H1 (cell line): ENCODE data around the gene RGS9. TPM values are rescaled to one million over a fixed set of nuclear protein-coding genes. Genes with fewer than 3 reads are reported as not detected.

Source experiments
- CTCF ChIA-PET: fragments of 300-600 bp; sonication (Branson Sonifier 250); formaldehyde crosslinking; loops from one replicate; lab custom pipeline; 2021; ENCODE audit not compliant: partially characterized antibody; lab: Charles Lee
- POLR2A ChIA-PET: fragments of 300-600 bp; sonication (Branson Sonifier 250); formaldehyde crosslinking; loops from one replicate; lab custom pipeline; 2021; ENCODE audit warnings: inconsistent platforms; ENCODE audit not compliant: partially characterized antibody; lab: Charles Lee
- DNase-seq, 2 experiments: peaks; one replicate each; pipeline versions ENCODE4 v3.0.0 to v3.0.0-alpha.2; 2010 to 2022; ENCODE audit warnings: low spot score in 2 of 2, low read depth in 1 of 2, mixed read lengths in 1 of 2
- FAIRE-seq: peaks from 2 replicates; lab custom pipeline; 2011; peaks lifted over from hg19 to GRCh38; lab: Jason Lieb, UNC
- H2AFZ ChIP-seq: 2 replicates; pipeline ENCODE4 v1.8.1; 2012; ENCODE audit warnings: low read length, inconsistent platforms
- H2AK5ac ChIP-seq: 2 replicates; pipeline ENCODE4 v1.6.1; 2013; ENCODE audit warnings: low read depth, low read length
- H2BK120ac ChIP-seq: replicated peaks from 2 replicates; pipeline ENCODE3; 2013; ENCODE audit warnings: low read depth, low read length, inconsistent platforms
- H2BK12ac ChIP-seq: 2 replicates; pipeline ENCODE4 v1.6.1; 2013; ENCODE audit warnings: low read depth, low read length
- H2BK15ac ChIP-seq: 2 replicates; pipeline ENCODE4 v1.6.1; 2013; ENCODE audit warnings: low read length
- H2BK20ac ChIP-seq: 2 replicates; pipeline ENCODE4 v1.6.1; 2013; ENCODE audit warnings: low read length
- H2BK5ac ChIP-seq: 2 replicates; pipeline ENCODE4 v1.6.1; 2013; ENCODE audit warnings: low read depth, low read length
- H3K14ac ChIP-seq: 2 replicates; pipeline ENCODE4 v1.6.1; 2013; ENCODE audit warnings: inconsistent platforms; ENCODE audit not compliant: insufficient read length
- H3K18ac ChIP-seq: 2 replicates; pipeline ENCODE4 v1.6.1; 2013; ENCODE audit warnings: low read length; ENCODE audit errors: extremely low read depth
- H3K23ac ChIP-seq: 2 replicates; pipeline ENCODE4 v1.6.1; 2013; ENCODE audit warnings: inconsistent platforms; ENCODE audit not compliant: insufficient read length
- H3K23me2 ChIP-seq: 2 replicates; pipeline ENCODE4 v1.6.1; 2013; ENCODE audit warnings: low read depth, low read length
- H3K27ac ChIP-seq: 2 replicates; pipeline ENCODE4 v1.6.1; 2011; ENCODE audit warnings: low read depth, low read length, inconsistent platforms
- H3K27me3 ChIP-seq, 4 experiments: replicated peaks in 1 of 4; 1 replicate in 1 of 4; 2 replicates in 3 of 4; pipeline versions ENCODE4 v1.6.1 to v1.8.1; 2011 to 2013; ENCODE audit warnings: low read length in 3 of 4, mild to moderate bottlenecking in 3 of 4, inconsistent platforms in 2 of 4, mixed read lengths in 2 of 4, moderate library complexity in 1 of 4; ENCODE audit not compliant: control insufficient read depth in 3 of 4, insufficient read depth in 3 of 4; ENCODE audit errors: extremely low read depth in 1 of 4
- H3K36me3 ChIP-seq, 4 experiments: 2 replicates each; pipeline versions ENCODE4 v1.6.1 to v1.8.1; 2011 to 2013; ENCODE audit warnings: mild to moderate bottlenecking in 4 of 4, low read length in 3 of 4, moderate library complexity in 2 of 4, control low read depth in 1 of 4, inconsistent platforms in 1 of 4; ENCODE audit not compliant: insufficient read depth in 4 of 4, control insufficient read depth in 2 of 4
- H3K4ac ChIP-seq: replicated peaks from 2 replicates; pipeline ENCODE3; 2013; ENCODE audit warnings: low read length, low read depth, mixed read lengths, inconsistent platforms; ENCODE audit not compliant: insufficient read length
- H3K4me1 ChIP-seq, 4 experiments: replicated peaks in 1 of 4; 1 replicate in 1 of 4; 2 replicates in 3 of 4; pipeline versions ENCODE4 v1.6.1 to v1.8.1; 2011 to 2013; ENCODE audit warnings: low read length in 3 of 4, inconsistent platforms in 2 of 4, mixed read lengths in 1 of 4; ENCODE audit not compliant: insufficient read depth in 4 of 4, control insufficient read depth in 3 of 4
- H3K4me2 ChIP-seq, 2 experiments: 2 replicates each; pipeline versions ENCODE4 v1.6.1 to v1.8.1; 2011 to 2013; ENCODE audit warnings: low read depth in 2 of 2, low read length in 2 of 2, control low read depth in 1 of 2, inconsistent platforms in 1 of 2, mild to moderate bottlenecking in 1 of 2; ENCODE audit not compliant: insufficient read depth in 1 of 2
- H3K4me3 ChIP-seq, 4 experiments: fragments of 200-600, 300-600 bp in 1 of 4; sonication (generic), shearing (Covaris generic), sonication (Bioruptor Twin) in 1 of 4; 2 replicates each; pipeline versions ENCODE4 v1.5.1 to v1.8.1; 2011 to 2016; ENCODE audit warnings: low read length in 4 of 4, low read depth in 3 of 4, control low read depth in 2 of 4, inconsistent platforms in 2 of 4, mild to moderate bottlenecking in 2 of 4, mixed read lengths in 1 of 4, moderate library complexity in 1 of 4; ENCODE audit not compliant: insufficient read depth in 2 of 4; ENCODE audit errors: extremely low read depth in 1 of 4
- H3K56ac ChIP-seq: replicated peaks from 2 replicates; pipeline ENCODE3; 2013; ENCODE audit warnings: low read depth, mild to moderate bottlenecking, mixed read lengths, low read length, inconsistent platforms; ENCODE audit not compliant: insufficient read length
- H3K79me1 ChIP-seq: 2 replicates; pipeline ENCODE4 v1.6.1; 2013; ENCODE audit warnings: low read depth, low read length, control low read depth
- H3K79me2 ChIP-seq, 2 experiments: 2 replicates each; pipeline versions ENCODE4 v1.6.1 to v1.8.1; 2012 to 2013; ENCODE audit warnings: low read length in 2 of 2, mild to moderate bottlenecking in 2 of 2, inconsistent platforms in 1 of 2; ENCODE audit not compliant: insufficient read depth in 2 of 2, control insufficient read depth in 1 of 2
- H3K9ac ChIP-seq, 4 experiments: replicated peaks in 1 of 4; 1 replicate in 1 of 4; 2 replicates in 3 of 4; pipeline versions ENCODE4 v1.6.1 to v1.8.1; 2011 to 2013; ENCODE audit warnings: low read depth in 3 of 4, low read length in 3 of 4, control low read depth in 2 of 4, mild to moderate bottlenecking in 2 of 4, moderate library complexity in 2 of 4, inconsistent platforms in 1 of 4; ENCODE audit errors: extremely low read depth in 1 of 4
- H3K9me3 ChIP-seq, 2 experiments: 2 replicates each; pipeline versions ENCODE4 v1.6.1 to v1.8.1; 2012 to 2013; ENCODE audit warnings: mild to moderate bottlenecking in 2 of 2, moderate library complexity in 2 of 2, control low read depth in 1 of 2, inconsistent platforms in 1 of 2, low read depth in 1 of 2, low read length in 1 of 2, mixed read lengths in 1 of 2; ENCODE audit not compliant: insufficient read depth in 2 of 2
- H4K20me1 ChIP-seq, 2 experiments: replicated peaks in 1 of 2; 2 replicates each; pipeline versions ENCODE3 to v1.8.1; 2011 to 2013; ENCODE audit warnings: inconsistent platforms in 2 of 2, low read length in 2 of 2, mild to moderate bottlenecking in 1 of 2; ENCODE audit not compliant: insufficient read depth in 2 of 2, control insufficient read depth in 1 of 2
- H4K5ac ChIP-seq: 2 replicates; pipeline ENCODE4 v1.6.1; 2013; ENCODE audit warnings: low read length, low read depth, mixed read lengths, inconsistent platforms; ENCODE audit not compliant: insufficient read length
- H4K8ac ChIP-seq: 2 replicates; pipeline ENCODE4 v1.8.0; 2013; ENCODE audit warnings: mild to moderate bottlenecking, moderate library complexity, low read length, inconsistent platforms; ENCODE audit not compliant: insufficient read depth; ENCODE audit errors: extremely low read depth
- H4K91ac ChIP-seq: replicated peaks from 2 replicates; pipeline ENCODE3; 2013; ENCODE audit warnings: low read length, mixed read lengths, inconsistent platforms; ENCODE audit not compliant: insufficient read length
- CEBPB ChIP-seq: IDR thresholded peaks from 2 replicates; pipeline ENCODE4 v1.6.1; 2012; ENCODE audit warnings: low read depth, low read length
- HDAC6 ChIP-seq: IDR thresholded peaks from one replicate; pipeline ENCODE4 v1.7.1; 2012; ENCODE audit warnings: low read depth, mild to moderate bottlenecking, inconsistent platforms, low read length, moderate library complexity
- JUN ChIP-seq: IDR thresholded peaks from 2 replicates; pipeline ENCODE4 v1.6.1; 2011; ENCODE audit warnings: low read depth, mild to moderate bottlenecking, improper control_type of control experiment, low read length
- KDM4A ChIP-seq: IDR thresholded peaks from one replicate; pipeline ENCODE4 v1.7.1; 2012; ENCODE audit warnings: low read depth, mild to moderate bottlenecking, moderate library complexity, low read length, inconsistent platforms; ENCODE audit not compliant: severe bottlenecking
- PHF8 ChIP-seq: fragments of 200-600 bp; sonication (generic); conservative IDR thresholded peaks from 2 replicates; pipeline ENCODE4 v1.7.1; 2012; ENCODE audit warnings: low read depth, mild to moderate bottlenecking, inconsistent platforms, low read length, moderate library complexity
- POU5F1 ChIP-seq: IDR thresholded peaks from 2 replicates; pipeline ENCODE4 v1.6.1; 2011; ENCODE audit warnings: low read depth, mild to moderate bottlenecking, low read length, moderate library complexity
- SIRT6 ChIP-seq: IDR thresholded peaks from one replicate; pipeline ENCODE4 v1.7.1; 2012; ENCODE audit warnings: low read length, inconsistent platforms
- SRF ChIP-seq: IDR thresholded peaks from 2 replicates; pipeline ENCODE4 v1.6.1; 2011; ENCODE audit warnings: mild to moderate bottlenecking, low read depth, low read length, moderate library complexity
- TCF12 ChIP-seq: IDR thresholded peaks from 2 replicates; pipeline ENCODE4 v1.6.1; 2011; ENCODE audit warnings: low read depth, mild to moderate bottlenecking, low read length
- WGBS, 2 experiments: shearing (Covaris generic) in 1 of 2; methylation state at CpG; one replicate each; pipeline versions ENCODE4 v1.1.6 to v1.1.7; 2013 to 2015; ENCODE audit warnings: low lambda C conversion rate in 2 of 2, mixed read lengths in 2 of 2, inconsistent platforms in 1 of 2, low coverage in 1 of 2, missing lambda C conversion rate in 1 of 2; ENCODE audit not compliant: insufficient replicate concordance in 2 of 2, insufficient coverage in 1 of 2, insufficient read length in 1 of 2; ENCODE audit errors: extremely low coverage in 1 of 2, missing lambda C conversion rate in 1 of 2; 5-methylcytosine and 5-hydroxymethylcytosine counted together
- polyA plus RNA-seq, 7 experiments: library from polyadenylated mRNA; depleted of rRNA in 3 of 7; stranded (reverse) in 5 of 7; unstranded in 2 of 7; fragments of >200 nt in 5 of 7; fragments of 200-250 nt in 2 of 7; gene quantifications; 1 replicate in 5 of 7; 2 replicates in 1 of 7; 4 replicates in 1 of 7; pipeline versions ENCODE4 v1.2.1 to v1.2.3, GENCODE V29; 2011 to 2013; ENCODE audit warnings: missing spikeins in 2 of 7, mixed read lengths in 2 of 7
- total RNA-seq: library from RNA; stranded (reverse); fragmentation: NEBNext Ultra II Directional; extraction: Animal tissue kit (Norgen Biotek cat#: 25700); gene quantifications from 2 replicates; pipeline ENCODE4 v1.2.1, GENCODE V29; 2021
- TF ChIP-seq, protein P1 (sequence below): IDR thresholded peaks from 2 replicates; pipeline ENCODE4 v1.6.1; 2011; ENCODE audit warnings: low read length, improper control_type of control experiment
- TF ChIP-seq, protein P2 (sequence below), 3 experiments: IDR thresholded peaks; 1 replicate in 2 of 3; 2 replicates in 1 of 3; pipeline versions ENCODE4 v1.5.1 to v1.6.1; 2011; ENCODE audit warnings: low read length in 3 of 3, mild to moderate bottlenecking in 3 of 3, inconsistent platforms in 2 of 3, low read depth in 1 of 3, moderate library complexity in 1 of 3; ENCODE audit not compliant: insufficient read depth in 1 of 3; ENCODE audit errors: control extremely low read depth in 1 of 3

Gene RGS9
- total and polyA plus RNA-seq, 2 of the 8 experiments (the other 6 are each of a cell fraction or from before 2014, with no cell fraction given): 8.9 to 20.5 TPM

GRCh38 chr17:65108152-65108551 lies 29.0 kb upstream of the RGS9 start:
- Histone ChIP-seq H3K79me1 (no peaks in the 10 kb centered on the region), H3K27ac (no peak overlapping the region), H3K23ac (no peak overlapping the region), H3K27me3 (no peaks in the 10 kb centered on the region), H2BK12ac (no peak overlapping the region), H3K23me2 (no peaks in the 10 kb centered on the region; the same call in 1 of the 2 replicates), H2BK15ac (no peak overlapping the region), H2AFZ (no peak overlapping the region), H3K4me1 (no peaks in the 10 kb centered on the region), H2AK5ac (no peak overlapping the region), H4K5ac (no peak overlapping the region), H3K4me3 (no peak overlapping the region), H2BK5ac (no peak overlapping the region), H3K9ac (no peak overlapping the region), H3K56ac (no peak overlapping the region), H3K9me3 (no peaks in the 10 kb centered on the region; a peak in 1 of 4 replicates), H3K4ac (no peak overlapping the region), H3K14ac (no peak overlapping the region), H3K4me2 (no peak overlapping the region), H3K79me2 (no peaks in the 10 kb centered on the region), H4K20me1 (peaks cover 0 to 1% of the 10 kb centered on the region in 2 experiments), H4K91ac (no peak overlapping the region), H2BK120ac (no peak overlapping the region), H4K8ac (no peak overlapping the region), H2BK20ac (no peak overlapping the region), H3K18ac (no peak overlapping the region), H3K36me3 (peaks cover 0 to 3% (median under 1%) of the 10 kb centered on the region in 4 experiments; a peak in 1 of 8 replicates)
- CTCF ChIA-PET: interaction anchor here (1.7 kb wide), 1 partner anchor 9 kb away, joined by 5 read pairs; no protein-coding TSS in a partner anchor
- 95% methylated on average over 6 of the region's 6 CpGs; no CpG with 5 or more reads in 1 of the 2 experiments for WGBS, 2 experiments
- DNase-seq (no peak), FAIRE-seq (no peak)
- POLR2A ChIA-PET: no interaction called here
- TF ChIP-seq SIRT6 (no peak), PHF8 (no peak), KDM4A (no peak), POU5F1 (no peak), CEBPB (no peak), SRF (no peak), JUN (no peak), TCF12 (no peak), HDAC6 (no peak)
- TF ChIP-seq, protein P1, sequence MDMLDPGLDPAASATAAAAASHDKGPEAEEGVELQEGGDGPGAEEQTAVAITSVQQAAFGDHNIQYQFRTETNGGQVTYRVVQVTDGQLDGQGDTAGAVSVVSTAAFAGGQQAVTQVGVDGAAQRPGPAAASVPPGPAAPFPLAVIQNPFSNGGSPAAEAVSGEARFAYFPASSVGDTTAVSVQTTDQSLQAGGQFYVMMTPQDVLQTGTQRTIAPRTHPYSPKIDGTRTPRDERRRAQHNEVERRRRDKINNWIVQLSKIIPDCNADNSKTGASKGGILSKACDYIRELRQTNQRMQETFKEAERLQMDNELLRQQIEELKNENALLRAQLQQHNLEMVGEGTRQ: no peak
- TF ChIP-seq, protein P2, sequence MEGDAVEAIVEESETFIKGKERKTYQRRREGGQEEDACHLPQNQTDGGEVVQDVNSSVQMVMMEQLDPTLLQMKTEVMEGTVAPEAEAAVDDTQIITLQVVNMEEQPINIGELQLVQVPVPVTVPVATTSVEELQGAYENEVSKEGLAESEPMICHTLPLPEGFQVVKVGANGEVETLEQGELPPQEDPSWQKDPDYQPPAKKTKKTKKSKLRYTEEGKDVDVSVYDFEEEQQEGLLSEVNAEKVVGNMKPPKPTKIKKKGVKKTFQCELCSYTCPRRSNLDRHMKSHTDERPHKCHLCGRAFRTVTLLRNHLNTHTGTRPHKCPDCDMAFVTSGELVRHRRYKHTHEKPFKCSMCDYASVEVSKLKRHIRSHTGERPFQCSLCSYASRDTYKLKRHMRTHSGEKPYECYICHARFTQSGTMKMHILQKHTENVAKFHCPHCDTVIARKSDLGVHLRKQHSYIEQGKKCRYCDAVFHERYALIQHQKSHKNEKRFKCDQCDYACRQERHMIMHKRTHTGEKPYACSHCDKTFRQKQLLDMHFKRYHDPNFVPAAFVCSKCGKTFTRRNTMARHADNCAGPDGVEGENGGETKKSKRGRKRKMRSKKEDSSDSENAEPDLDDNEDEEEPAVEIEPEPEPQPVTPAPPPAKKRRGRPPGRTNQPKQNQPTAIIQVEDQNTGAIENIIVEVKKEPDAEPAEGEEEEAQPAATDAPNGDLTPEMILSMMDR (IDR thresholded peaks at IDR 0.05; ENCODE audit: control extremely low read depth in 1 of 3, insufficient read depth in 1 of 3, low read depth in 1 of 3, low read length in 3 of 3): no peak
